ENCODE measurements around the gene IRF9. TPM values are rescaled to one million over a fixed set of nuclear protein-coding genes. Genes with fewer than 3 reads are reported as not detected.
A peak's percentile ranks its signal among the peaks of the same experiment; 100 is the strongest.

IRF9 gene
- total and polyA plus RNA-seq, 12 donors, result 17.7 to 147 (median 36.7) TPM

GRCh38 chr14:24178399-24179178 is 17.5 kb downstream of the IRF9 start:
- H3K36me3 ChIP-seq, result peaks cover 0 to 99% (median 31%) of the 10 kb centered on the region in 9 donors
- DNase-seq (no peak), ATAC-seq (no peak)
- no peaks in the 10 kb centered on the region for H3K27me3 ChIP-seq
- H3K4me3 ChIP-seq, result no peak overlapping the region
- no peaks in the 10 kb centered on the region for H3K9me3 ChIP-seq
- no peak for TF ChIP-seq CTCF (IDR thresholded peaks at IDR 0.05)
- intact Hi-C loops (cut with DNase I), result no loop called here
- 93 to 99% methylated on average over 12 of the region's 12 CpGs for WGBS, 2 donors
- H3K27ac ChIP-seq, result peak overlapping the region in 1 of 10 donors; percentile 66
- H3K4me1 ChIP-seq, result peaks cover 0 to 19% (median 12%) of the 10 kb centered on the region in 9 donors

GRCh38 chr14:24179294-24179960 is 18.4 kb downstream of the IRF9 start:
- WGBS, 2 donors, result 89 to 90% methylated on average over 14 of the region's 14 CpGs
- DNase-seq, result no peak
- intact Hi-C loops (cut with DNase I), result no loop called here
- Histone ChIP-seq H3K4me3 (no peak overlapping the region), H3K4me1 (peaks cover 0 to 19% (median 12%) of the 10 kb centered on the region in 9 donors), H3K36me3 (peaks cover 0 to 99% (median 38%) of the 10 kb centered on the region in 9 donors), H3K9me3 (no peaks in the 10 kb centered on the region), H3K27ac (peak overlapping the region; percentile 31 to 77 (median 64)), H3K27me3 (no peaks in the 10 kb centered on the region)
- TF ChIP-seq CTCF (IDR thresholded peaks at IDR 0.05), result no peak
- peak in 7 of 8 donors; percentile 2 to 18 (median 12) for ATAC-seq

GRCh38 chr14:24179961-24180796 is 19.1 kb downstream of the IRF9 start:
- Histone ChIP-seq H3K9me3 (no peaks in the 10 kb centered on the region), H3K36me3 (peaks cover 0 to 99% (median 43%) of the 10 kb centered on the region in 9 donors), H3K4me1 (peaks cover 0 to 19% (median 12%) of the 10 kb centered on the region in 9 donors), H3K27me3 (no peaks in the 10 kb centered on the region), H3K27ac (peak overlapping the region; percentile 31 to 77 (median 64)), H3K4me3 (no peak overlapping the region)
- ATAC-seq (peak in 7 of 8 donors; percentile 18 to 79 (median 43)), DNase-seq (no peak)
- intact Hi-C loops (cut with DNase I), result no loop called here
- no peak for TF ChIP-seq CTCF (IDR thresholded peaks at IDR 0.05)
- WGBS, 2 donors, result 77 to 84% methylated on average over 18 of the region's 18 CpGs
